IPS DF 19.7 (cell line): ENCODE results near the gene POU2F1.

Source experiments
- DNase-seq: peaks from one replicate; pipeline ENCODE4 v3.0.0-alpha.2; 2013; ENCODE audit warnings: low read depth, low spot score

POU2F1 gene

DNA sequence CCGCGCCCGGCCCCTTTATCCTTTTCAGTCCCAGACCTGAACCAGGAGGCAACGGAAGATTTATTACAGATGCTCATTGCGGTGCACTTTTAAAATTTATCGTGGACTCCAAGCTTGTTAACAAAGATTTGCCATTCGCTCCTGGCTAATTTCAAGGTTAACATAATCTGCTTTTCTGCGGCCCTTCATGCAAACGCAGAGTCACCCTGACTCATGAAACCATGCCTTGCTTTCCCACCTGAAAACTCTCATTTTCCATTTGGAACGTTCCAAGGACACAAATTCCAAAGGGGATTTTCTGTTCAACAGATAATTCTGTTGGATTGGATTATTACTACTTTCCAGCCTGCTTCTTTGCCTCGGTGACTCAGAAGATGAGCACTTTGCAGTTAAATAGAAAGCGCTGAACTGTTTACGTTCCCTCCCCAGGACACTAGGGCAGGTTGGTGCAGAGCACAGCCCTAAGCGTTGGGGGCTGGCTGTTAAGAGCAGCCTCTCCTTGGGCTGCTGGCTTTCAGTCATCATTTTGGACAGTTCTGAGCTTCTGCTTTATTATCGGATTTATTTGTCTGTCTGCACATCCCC lies 246.5 kb downstream of the POU2F1 start:
- DNase-seq, result no peak

- no peak for DNase-seq
Observed at GRCh38 chr1:167467752-167468151, 247.1 kb downstream of the POU2F1 start.

DNA sequence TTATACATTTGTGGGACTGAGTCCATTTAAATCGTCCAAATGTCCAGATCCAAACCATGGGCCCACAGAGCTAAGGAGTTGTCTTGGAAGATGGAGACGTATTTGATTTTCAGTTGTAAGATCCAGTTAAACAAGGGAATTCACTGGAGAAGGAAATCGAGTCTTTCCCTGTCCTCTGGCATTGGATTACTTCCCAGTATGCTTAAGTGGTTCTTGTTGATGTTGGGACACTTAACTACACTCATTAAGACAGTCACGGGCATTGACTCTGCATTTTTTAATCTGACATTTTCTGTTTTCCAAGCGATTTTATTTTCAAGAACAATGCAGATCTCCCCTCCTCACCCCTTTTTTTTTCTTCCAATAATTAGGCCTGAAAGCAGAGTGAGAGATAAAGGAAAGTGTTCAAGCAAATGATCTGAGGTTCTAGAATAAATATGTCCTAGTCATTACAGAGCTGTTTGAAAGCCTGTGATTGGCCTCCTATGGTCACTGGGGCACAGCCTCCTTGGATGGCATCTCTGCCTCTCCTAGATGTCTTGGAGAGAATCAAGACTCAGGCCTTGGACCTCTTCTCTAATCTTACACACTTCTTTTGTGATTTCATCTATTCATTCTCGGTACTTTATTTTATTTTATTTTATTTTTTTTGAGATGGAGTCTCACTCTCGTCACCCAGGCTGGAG lies 248.7 kb downstream of the POU2F1 start:
- no peak for DNase-seq

DNA sequence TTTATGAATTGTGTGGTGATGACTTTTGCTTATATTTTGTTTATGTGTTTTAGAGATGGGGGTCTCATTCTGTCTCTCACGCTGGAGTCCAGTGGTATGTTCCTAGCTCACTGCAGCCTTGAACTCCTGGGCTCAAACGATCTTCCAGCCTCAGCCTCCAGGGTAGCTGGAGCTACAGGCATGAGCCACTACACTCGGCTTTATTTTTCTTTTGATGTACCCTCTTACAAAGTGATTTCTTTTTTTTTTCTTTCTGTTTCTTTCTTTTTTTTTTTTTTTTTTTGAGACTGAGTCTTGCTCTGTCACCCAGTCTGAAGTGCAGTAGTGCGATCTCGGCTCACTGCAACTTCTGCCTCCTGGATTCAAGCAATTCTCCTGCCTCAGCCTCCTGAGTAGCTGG lies 250.9 kb downstream of the POU2F1 start:
- no peak for DNase-seq

DNA sequence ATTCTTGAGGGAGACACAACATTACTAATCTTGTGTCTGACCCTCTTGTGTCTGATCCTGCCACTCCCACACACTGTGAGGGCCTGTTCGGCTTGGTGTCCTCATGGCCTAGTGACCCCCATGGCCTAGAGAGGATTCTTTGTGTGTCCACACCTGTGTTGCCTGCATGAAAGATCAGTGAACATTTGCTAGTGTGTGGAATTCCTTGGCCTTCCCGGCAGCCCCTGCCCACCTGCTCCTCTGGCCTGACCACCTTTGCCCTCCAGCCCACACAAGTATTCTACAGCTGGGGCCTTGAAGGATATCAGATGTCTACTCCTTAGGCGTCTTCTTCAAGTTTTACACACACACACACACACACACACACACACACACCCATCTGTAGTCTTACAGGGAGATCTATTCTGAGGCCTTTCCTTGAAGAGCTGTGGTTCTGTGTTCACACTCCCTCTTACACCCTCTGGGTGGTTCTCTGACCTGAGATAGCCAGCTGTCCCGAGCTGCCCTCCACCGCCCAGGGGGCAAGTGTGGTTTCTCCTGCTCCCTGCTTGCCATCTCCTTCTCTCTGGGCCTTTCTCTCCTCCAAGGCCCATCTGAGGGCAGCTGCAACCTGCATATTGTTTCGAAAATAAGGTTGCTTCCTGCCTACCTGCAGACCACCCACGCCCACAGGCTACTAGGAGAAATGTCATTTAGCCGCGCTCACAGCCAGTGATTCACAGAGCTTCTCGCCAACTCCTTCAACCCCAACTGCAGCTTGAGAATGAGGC lies 252.3 kb downstream of the POU2F1 start:
- DNase-seq, result no peak

GRCh38 chr1:167473761-167474160 lies 253.1 kb downstream of the POU2F1 start:
- DNase-seq, result no peak

- DNase-seq, result no peak
Observed at GRCh38 chr1:167474191-167474641, 253.5 kb downstream of the POU2F1 start.

- no peak for DNase-seq
Observed at GRCh38 chr1:167476061-167476460, 255.4 kb downstream of the POU2F1 start.
